NCI-H1436 (cell line): ENCODE results near the gene PRAF2.

Source experiments
- DNase-seq: peaks from one replicate; lab custom pipeline; 2025; lab: John Stamatoyannopoulos, UW

Gene PRAF2, protein sequence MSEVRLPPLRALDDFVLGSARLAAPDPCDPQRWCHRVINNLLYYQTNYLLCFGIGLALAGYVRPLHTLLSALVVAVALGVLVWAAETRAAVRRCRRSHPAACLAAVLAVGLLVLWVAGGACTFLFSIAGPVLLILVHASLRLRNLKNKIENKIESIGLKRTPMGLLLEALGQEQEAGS

DNA sequence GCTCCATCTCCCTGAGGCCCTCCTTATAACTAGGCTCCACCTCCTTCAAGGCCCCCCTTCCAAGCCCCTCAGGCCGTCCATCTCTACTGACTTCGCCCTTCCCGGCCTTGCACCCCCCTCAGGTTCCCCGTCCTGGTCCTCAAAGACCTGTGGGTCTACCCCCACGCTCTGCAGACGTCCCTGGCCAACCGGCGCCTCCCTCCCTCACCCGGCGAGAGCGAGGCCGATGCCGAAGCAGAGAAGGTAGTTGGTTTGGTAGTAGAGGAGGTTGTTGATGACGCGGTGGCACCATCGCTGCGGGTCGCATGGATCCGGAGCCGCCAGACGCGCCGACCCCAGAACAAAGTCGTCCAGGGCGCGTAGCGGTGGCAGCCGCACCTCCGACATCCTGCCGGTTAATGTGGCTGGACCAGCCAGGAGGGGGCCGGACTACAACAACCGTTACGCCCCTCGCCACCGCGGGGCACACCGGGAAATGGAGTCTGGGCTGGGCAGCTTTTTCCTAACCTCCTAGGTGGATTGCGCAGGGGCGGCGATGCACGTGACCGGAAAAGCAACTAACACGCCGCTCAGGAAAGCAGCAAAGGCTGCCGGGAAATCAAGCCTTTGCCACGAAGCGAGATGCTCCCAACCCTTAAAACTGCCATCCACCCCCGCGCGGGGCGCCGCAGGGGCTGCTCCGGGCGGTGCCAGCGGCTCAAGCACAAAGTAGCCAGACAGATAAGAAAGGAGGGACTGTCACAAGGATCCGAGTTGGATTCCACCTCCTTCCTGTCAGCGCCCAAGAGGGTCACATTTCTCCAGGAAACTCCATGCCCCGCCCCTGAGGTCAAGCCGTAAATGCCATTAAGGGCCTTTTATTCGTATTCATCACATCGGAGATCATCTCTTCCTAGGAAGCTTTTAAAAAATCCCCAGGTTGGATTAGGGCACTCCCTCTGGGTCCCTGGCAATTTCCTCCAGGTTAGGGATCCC is at the start of gene PRAF2:
Gene PRAF2, minus strand, starts transcription at position 402 of the 975 bp plus-strand sequence. Its CDS starts 15 bp downstream, at position 387.
- peak; percentile 77 for DNase-seq

DNA sequence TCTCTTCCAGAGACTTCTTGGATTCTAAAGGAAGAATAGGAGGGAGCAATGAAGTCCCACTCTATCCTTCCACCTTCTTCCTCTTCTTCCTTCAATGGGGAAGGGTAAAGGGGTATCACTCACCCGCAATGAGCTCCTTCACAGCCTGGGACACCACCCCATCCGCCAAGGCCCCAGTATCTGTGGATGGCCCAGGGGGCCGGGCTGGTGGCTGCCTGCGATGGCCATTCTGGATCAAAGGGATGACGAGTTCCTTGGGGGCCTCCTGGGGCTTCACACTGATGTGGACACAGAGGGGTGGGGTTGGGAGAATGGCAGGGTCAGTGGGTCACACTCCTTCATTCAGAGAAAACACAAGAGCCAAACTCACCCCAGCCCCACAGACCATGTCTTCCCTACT is 48.7 kb upstream of the PRAF2 start:
- no peak for DNase-seq

DNA sequence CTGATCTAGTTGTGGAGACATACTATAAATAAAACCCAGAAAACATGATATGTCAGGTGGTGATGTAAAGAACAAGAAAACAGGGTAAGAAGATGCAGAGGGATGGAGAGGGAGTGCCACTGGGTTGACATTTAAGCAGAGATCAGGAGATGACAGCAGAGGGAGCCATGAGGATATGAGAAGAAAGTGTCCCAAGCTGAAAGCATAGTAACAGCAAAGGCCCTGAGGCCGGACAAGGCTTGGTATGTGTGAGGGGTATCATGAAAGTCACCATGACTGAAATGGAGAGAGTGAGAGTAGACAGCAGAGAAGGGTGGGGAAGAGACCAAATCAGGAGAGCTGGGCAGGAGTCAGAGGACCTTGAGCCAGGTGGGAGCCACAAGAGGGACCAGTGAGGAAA is 46.3 kb upstream of the PRAF2 start:
- no peak for DNase-seq

DNA sequence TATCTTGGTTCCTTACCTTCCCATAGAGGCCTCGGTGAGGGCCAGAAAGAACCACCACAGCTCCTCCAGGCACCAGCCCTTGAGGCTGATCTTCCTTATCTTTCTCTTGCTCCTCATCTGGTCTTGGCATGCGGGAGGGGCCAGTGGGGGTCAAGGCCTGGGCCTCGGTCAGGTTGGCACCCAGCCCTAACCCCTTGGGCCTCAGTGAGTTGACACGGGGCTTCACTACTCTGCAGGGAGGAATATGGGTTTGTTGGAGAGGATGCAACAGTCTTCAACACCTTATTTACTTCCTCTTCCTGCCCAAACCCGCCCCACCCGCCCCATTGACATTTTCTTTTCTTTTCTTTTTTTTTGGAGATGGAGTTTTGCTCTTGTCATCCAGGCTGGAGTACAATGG is 43.8 kb upstream of the PRAF2 start:
- DNase-seq = no peak

DNA sequence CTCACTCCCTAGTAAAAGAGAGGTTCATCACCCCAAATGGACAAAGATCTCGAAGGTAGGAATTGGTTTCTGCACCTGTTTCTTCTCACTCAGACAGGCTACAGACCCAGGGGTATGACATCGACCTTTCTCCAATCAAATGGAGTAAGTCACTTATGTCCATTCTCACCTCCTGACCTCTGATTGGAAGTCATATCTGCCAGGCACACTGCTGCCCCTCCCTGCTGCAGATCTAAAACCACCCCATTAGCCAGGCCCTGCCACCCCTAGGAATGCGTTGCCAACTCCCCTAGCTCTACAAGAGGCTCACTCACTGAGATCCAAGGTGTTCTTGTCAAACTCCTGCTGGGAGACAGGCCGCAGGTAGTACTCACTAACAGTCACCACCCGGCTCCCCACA is 42.9 kb upstream of the PRAF2 start:
- no peak for DNase-seq

DNA sequence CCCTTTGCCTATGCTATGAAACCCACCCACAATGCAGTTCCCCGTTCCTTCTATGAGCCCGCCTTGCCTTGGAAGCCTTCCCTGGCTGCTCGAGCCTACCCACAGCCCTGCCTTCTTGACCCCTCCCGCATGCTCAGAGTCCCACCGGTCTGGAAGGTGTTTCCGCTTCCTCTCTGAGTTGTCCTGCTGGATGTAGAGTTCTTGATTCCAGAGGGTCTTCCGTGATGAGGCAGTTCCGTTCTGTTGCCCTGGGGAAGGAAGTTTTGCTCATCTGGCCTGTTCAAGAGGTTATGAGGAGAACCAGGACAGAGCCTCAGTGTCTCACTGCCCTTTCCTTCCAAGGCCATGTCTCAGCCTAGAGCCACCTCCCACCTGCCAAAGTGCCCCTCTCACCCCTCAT is 42.3 kb upstream of the PRAF2 start:
- DNase-seq = no peak

DNA sequence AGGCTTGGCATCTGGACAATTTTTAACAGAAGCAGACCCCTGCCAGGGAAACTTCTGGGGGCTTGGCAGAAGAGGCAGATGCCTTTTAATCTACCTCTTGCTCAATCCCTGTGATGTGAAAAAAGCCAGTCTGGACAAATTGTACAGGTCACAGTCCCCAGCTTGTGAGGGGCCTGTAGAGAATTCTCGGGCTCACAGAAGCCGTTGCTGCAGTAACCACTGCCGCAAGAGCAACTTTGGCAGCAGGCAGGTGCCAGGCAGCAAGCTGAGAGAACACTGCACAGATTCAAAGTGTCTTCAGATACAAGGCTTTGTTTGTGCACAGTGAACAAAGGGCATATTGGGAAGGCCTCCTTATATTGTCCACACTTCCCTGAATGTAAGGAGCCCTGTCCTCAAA is 38.0 kb upstream of the PRAF2 start:
- no peak for DNase-seq

DNA sequence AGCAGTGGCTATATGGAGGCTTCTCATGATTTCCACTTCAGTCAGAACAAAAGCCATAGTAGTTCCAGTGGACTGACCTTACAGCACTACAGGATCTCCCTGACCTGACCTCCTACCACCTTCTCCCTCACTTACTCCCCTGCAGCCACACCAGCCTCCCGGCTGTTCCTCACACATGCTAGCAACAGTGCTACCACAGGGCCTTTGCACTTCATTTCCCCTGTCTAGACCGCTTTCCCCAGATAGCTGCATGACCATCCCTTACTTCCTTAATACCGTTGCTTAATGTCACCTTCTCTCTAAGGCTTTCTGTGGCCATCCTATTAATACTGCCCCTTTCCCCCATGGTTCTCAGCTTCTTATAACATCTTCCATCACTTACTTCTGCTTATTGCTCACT is 36.6 kb upstream of the PRAF2 start:
- DNase-seq = no peak

DNA sequence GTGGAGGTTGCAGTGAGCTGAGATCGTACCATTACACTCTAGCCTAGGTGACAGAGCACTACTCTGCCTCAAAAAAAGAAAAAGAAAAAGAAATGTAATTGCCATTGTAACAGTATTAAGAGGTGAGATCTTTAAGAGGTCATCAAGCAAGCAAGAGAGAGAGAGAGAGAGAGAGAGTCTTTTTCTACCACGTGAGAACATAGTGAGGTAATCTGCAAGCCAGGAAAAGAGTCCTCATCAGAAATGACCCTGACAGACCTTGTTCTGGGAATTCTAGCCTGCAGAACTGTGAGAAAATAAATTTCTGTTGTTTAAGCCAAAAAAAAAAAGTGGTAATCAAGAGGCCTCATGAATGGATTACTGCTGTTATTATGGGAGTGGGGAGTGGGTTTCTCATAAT is 34.8 kb upstream of the PRAF2 start:
- DNase-seq = no peak

DNA sequence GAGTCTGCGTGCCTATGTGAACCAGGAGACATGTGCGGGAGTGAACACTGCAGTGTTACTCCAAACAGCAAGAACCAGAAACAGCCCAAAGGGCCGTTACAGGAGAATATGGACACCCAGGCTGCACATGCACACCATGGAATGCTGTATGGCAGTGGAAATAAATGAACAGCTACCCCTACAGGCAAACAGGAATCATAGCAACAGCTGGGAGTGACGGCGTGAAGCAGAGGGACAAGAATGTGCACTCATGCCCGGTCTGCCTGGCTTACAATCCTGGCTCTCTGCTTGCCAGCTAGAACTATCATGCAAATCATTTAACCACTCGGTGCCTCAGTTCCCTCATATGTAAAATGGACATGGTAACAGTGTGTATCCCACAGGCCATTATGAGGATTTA is 33.1 kb upstream of the PRAF2 start:
- DNase-seq = no peak

DNA sequence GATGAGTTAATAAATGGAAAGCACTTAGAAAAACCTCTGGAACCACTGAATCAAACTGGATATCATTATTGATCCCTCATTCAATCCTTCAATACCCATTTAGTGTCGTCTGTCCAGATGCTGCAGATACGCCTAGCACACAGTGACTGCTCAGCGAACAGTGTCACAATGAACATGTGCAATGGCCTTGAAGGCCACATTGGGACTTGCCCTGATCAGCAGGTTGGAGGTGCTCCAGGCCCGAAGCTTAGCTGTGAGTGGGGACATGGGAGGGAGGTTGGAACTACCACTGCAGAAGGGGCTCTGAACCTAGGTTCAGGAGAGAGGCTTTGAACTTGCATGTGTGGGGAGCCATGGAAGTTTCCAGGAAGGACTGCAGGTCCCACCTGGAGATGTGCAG is 32.5 kb upstream of the PRAF2 start:
- no peak for DNase-seq

DNA sequence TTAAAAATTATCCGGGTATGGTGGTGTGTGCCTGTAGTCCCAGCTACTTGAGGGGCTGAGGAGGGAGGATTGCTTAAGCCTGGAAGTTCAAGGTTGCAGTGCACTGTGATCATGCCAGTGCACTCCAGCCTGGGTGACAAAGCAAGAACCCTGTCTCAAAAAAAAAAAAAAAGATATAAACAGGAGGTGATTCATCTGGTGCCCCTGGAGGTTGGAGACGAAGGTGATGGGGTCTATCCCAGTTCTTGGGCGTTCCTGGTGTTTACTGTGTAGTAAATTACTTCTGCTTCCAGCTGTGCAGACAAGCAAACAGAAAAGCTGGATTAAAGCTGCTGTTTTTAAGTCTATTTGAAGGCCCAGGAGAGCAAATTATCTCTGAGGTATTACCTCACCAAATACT is 29.8 kb upstream of the PRAF2 start:
- DNase-seq = no peak

DNA sequence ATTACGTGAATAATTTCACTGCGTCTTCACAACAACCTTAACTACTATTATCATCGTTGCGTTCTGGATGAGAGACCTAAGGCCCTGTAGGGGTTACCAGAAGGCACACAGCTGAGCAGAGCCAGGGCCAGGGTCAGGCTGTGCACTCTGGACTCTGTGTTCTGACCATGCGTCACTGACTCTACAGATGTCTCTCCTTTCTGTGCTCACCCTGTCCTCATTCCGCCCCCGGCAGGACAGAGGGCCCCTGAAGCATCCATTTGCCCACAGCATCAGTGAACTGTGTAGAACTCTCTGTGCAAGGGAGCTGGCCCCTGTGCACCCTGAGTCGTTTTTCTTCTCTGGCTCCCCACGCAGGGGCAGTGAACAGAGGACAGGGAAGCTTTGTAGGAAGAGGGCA is 28.4 kb upstream of the PRAF2 start:
- no peak for DNase-seq

DNA sequence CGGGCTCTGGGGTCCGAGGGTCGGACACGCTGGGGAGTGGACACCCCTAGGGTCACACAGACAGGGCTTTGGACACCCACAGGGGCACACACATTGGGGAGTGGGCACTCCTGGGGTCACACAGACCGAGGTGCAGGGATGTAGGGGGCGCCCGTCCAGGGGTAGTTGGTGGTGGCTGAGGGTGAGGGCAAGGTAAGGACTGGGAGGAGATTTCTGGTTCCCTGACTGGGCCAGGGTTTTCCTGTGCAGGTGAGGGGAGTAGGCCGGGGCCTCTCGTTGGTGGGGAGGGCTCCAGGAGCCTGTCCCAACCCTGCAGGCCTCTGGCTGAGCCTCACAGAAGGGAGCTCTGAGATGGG is 27.8 kb upstream of the PRAF2 start:
- no peak for DNase-seq

DNA sequence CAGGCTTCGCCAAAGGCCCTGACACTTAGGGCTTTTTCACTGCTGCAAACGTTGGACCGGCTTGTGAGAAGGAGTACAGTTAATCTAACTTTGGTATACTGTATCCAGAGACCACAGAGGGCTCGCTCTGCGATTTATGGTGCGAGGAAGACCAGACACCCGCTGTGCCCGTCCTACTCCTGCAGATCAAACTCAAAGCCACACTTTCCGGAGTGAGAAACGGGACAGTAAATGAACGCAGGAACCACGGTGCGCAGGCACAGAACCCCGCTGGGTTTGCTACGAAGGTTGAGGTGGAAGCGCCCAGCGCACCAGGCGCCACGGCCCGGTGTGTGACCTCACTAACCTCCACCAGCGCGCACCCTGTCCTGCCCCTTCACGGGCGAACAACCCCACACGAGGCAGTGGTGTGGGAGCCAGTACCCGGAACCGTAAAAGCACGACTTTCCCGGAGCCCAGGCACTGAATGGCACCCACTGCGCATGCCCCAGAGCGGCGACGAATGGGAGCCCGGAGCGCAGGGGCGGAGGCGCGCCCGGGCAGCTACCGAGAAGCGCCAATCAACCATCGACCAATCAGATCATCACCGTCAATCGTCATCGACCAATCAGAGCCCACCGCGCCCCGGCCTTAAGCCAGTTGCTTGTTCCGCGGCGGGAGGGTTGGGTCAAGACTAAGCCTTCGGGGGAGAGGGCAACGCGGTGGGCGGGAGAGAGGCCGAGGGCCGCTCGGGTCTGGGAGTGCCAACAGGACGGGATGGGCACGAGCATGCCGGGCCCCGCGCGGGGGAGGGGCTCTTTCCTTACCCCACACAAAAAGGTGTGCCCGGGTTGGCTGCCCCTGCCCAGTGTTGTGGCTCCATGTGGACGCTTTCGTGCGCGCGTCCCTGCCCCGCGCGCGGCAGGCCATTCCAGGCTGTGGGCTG is 27.2 kb upstream of the PRAF2 start:
- peak; percentile 86 for DNase-seq

DNA sequence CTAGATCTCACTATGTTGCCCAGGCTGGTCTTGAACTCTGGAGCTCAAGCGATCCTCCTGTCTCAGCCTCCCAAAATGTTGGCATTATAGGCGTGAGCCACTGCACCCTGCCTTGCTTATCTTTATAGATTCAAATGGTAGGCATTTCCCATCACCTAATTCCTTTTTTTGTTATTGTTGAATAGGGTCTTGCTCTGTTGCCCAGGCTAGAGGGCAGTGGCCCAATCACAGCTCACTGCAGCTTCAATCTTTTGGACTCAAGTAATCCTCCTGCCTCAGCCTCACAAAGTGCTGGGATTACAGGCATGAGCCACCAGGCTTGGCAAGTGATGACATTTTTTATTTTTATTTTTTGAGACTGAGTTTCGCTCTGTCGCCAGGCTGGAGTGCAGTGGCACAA is 22.6 kb upstream of the PRAF2 start:
- no peak for DNase-seq

DNA sequence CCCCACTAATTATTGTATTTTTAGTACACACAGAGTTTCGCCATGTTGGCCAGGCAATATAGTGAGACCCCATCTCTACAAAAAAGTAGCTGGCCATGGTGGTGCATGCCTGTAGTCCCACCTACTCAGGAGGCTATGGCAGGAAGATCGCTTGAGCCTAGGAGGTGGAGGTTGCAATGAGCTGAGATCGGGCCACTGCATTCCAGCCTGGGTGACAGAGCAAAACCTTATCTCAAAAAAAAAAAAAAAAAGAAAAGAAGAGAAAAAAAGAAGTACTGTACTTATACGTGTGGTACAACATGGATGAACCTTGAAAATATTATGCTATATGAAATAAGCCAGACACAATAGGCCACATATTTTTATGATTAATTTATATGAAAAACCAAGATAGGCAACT is 15.8 kb upstream of the PRAF2 start:
- no peak for DNase-seq

DNA sequence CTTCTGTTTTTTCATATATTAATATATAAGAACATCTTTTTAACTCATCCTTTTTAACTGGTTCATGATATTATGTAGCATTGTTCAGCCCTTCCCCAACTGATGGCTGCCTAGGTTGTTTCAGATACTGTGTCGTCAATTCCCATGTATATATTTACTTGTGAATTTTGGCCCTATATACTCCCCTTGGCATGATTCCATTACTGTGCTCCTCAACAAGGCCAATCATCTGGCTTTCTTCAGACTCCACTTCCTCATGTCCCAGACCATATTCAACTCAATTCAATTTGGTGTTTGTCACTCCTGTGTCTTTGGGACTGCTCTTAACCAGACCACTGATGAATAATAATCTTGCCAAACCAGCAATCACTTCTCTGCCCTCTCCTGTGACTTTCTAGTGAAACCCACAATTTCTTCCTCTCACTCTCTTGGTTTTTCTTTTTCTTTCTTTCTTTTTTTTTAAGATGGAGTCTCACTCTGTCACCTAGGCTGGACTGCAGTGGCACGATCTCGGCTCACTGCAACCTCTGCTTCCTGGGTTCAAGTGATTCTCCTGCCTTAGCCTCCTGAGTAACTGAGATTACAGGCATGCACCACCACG is 8.6 kb upstream of the PRAF2 start:
- DNase-seq = no peak

DNA sequence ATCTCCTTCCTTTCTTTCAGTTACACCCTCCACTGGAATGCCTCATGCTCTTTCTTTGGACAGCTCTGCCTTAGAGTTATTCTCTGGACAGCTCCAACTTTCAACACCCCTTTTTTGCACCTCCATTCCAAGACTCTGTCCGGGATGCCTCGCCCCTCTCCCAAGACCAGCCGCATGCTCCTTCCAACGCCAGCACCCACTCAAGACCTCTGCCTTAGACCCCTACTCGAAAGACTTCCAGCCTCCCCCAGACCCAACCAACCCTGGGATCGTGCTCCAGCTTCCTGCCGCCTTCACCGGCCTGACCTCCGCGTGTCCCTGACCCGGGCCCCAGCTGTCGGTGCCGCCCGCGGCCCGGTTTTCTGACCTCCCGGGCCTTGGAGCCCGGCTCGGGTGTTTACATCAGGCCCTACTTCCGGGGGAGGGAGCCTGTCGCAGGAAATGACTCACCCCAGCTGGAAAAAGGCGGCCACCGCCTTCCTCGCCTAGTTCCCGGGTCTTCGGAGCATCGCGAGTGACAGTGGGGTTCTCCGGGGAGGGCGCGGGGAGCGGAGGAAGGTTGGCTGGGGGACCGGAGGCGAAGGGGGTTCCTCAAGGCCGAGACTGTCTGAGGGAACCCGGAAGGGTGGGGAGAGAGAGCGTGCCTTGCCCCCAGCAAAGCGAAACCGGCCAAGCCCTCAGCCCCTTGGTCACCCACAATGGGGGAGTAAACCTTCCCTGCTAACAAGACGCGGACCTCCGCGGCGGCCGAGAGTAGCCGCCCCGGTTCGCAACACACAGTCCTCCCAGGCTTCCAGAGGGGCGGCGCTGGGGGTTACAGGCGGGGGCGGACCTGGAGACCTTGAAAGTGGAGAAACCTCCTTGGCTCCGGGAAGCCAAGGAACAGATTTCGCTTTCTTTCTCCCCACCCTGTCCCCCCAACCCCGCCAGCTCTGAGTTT is 6.0 kb upstream of the PRAF2 start, which contains the start of gene WDR45:
Gene WDR45, minus strand, starts transcription at position 399 of the 940 bp plus-strand sequence. CDS start 1,792 bp downstream, outside the sequence.
- DNase-seq = peak; percentile 2

DNA sequence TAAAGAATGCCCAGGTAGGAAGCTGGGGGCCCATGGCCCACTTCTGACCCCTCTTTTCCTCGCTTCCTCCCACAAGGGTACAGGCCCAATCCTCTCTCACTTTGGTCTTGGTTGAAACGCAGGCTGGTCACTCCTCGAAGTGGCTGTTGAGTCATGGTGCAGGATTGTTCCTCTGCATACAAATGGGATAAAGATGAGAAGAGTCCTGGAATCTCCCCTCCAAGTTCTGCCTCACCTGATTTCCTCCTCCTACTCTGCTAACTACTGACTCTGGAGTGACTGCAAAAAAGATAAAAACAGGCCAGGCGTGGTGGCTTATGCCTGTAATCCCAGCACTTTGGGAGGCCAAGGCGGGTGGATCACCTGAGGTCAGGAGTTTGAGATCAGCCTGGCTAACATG is 4.1 kb upstream of the PRAF2 start:
- no peak for DNase-seq

DNA sequence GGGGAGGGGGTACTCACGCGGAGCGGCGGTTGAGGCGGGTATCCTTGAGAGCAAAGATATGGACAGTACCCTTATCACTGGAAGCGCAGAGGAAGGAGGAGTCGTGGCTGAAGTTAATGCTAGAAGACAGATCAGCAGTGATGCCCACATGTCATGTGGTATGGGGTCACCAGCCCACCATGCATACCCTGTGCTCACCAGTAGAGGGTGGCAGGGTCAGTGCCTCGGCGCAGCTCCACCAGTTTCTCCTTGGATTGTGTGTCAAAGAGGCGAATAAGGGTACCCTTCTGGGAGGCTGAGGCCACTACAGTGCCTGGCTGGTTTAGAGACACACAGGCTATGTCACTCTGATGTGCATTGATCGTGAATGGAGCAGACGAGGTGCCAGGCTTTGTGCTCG is 1.5 kb upstream of the PRAF2 start:
- no peak for DNase-seq
